Calu3 (cell line): Measurements from ENCODE around the gene HNRNPAB. TPM values are rescaled to one million over a fixed set of nuclear protein-coding genes. Genes with fewer than 3 reads are reported as not detected.
A peak's percentile ranks its signal among the peaks of the same experiment; 100 is the strongest.
"Not testable (repeated sequence)": the region's sequence is repeated elsewhere in the genome, so short reads cannot be mapped to it uniquely, and the experiment has no call there.

Experiments
- BruUV-seq: library from RNA; stranded (reverse); fragments of 400-500 nt; replicated peaks from 2 replicates; lab custom pipeline; 2021; lab: Mats Ljungman, UMichigan
- CTCF ChIA-PET: fragments of 300-600 bp; sonication (Branson Sonifier 250); formaldehyde crosslinking; loops from one replicate; lab custom pipeline; 2022; ENCODE audit warnings: antibody characterized with exemption; lab: Charles Lee
- DNase-seq: peaks from one replicate; pipeline ENCODE4 v3.0.0; 2022
- H3K27ac Mint-ChIP-seq: one replicate; pipeline ENCODE4 v1.8.0; 2022; ENCODE audit warnings: mixed read lengths; ENCODE audit not compliant: unreplicated experiment
- H3K27me3 Mint-ChIP-seq: one replicate; pipeline ENCODE4 v1.8.0; 2022; ENCODE audit warnings: mixed read lengths; ENCODE audit not compliant: unreplicated experiment
- H3K36me3 Mint-ChIP-seq: one replicate; pipeline ENCODE4 v1.8.0; 2022; ENCODE audit warnings: mild to moderate bottlenecking, moderate library complexity, mixed read lengths; ENCODE audit not compliant: insufficient read depth, unreplicated experiment
- H3K4me1 Mint-ChIP-seq: one replicate; pipeline ENCODE4 v1.8.0; 2022; ENCODE audit warnings: mild to moderate bottlenecking, low read depth, mixed read lengths; ENCODE audit not compliant: unreplicated experiment
- H3K4me3 Mint-ChIP-seq: one replicate; pipeline ENCODE4 v1.8.0; 2022; ENCODE audit warnings: mild to moderate bottlenecking, low read depth, moderate library complexity, mixed read lengths; ENCODE audit not compliant: unreplicated experiment
- H3K9me3 Mint-ChIP-seq: one replicate; pipeline ENCODE4 v1.8.0; 2022; ENCODE audit warnings: low read depth, mixed read lengths; ENCODE audit not compliant: unreplicated experiment
- CTCF ChIP-seq: fragments of 200-600 bp; IDR thresholded peaks from one replicate; pipeline ENCODE4 v1.8.0; 2022; ENCODE audit warnings: antibody characterized with exemption; ENCODE audit not compliant: unreplicated experiment
- intact Hi-C: fragments of 100-400 bp; cut with micrococcal nuclease; formaldehyde crosslinking; loops from one replicate; pipeline ENCODE4 v1.10.0; 2022; ENCODE audit not compliant: unreplicated experiment
- total RNA-seq: library from RNA; stranded (reverse); gene quantifications from 2 replicates; pipeline ENCODE4 v1.2.3, GENCODE V29; 2022

Gene HNRNPAB
- total RNA-seq, 1 experiment from 2014 or later, result 314 TPM

- H3K36me3 Mint-ChIP-seq, result peaks cover 78% of the 10 kb centered on the region
- no peak overlapping the region for H3K27ac Mint-ChIP-seq
- no peaks in the 10 kb centered on the region for H3K27me3 Mint-ChIP-seq
- CTCF ChIA-PET, result interaction anchor here (1.0 to 1.7 kb wide), 2 partner anchors 11 to 20 kb away, joined by 3 read pairs; no protein-coding TSS in a partner anchor
- no peak for TF ChIP-seq CTCF
- BruUV-seq, result no TSS peak
- H3K4me3 Mint-ChIP-seq, result no peak overlapping the region
- peaks cover 29% of the 10 kb centered on the region for H3K4me1 Mint-ChIP-seq
- intact Hi-C loops, result no loop called here
- H3K9me3 Mint-ChIP-seq, result peaks cover 6% of the 10 kb centered on the region
- DNase-seq, result no peak
These were observed 22.9 kb downstream of the HNRNPAB start for GRCh38 chr5:178227138-178227659.

- Mint-ChIP-seq H3K27ac (no peak overlapping the region), H3K4me3 (no peak overlapping the region), H3K4me1 (peaks cover 29% of the 10 kb centered on the region), H3K9me3 (peaks cover 6% of the 10 kb centered on the region), H3K36me3 (peaks cover 75% of the 10 kb centered on the region), H3K27me3 (no peaks in the 10 kb centered on the region)
- intact Hi-C loops, result no loop called here
- CTCF ChIA-PET, result interaction anchor here (1.0 kb wide), 1 partner anchor 11 kb away, joined by 3 read pairs; no protein-coding TSS in a partner anchor
- TF ChIP-seq CTCF, result no peak
- DNase-seq, result no peak
- no TSS peak for BruUV-seq
These were observed 23.6 kb downstream of the HNRNPAB start for GRCh38 chr5:178227929-178228328.

DNA sequence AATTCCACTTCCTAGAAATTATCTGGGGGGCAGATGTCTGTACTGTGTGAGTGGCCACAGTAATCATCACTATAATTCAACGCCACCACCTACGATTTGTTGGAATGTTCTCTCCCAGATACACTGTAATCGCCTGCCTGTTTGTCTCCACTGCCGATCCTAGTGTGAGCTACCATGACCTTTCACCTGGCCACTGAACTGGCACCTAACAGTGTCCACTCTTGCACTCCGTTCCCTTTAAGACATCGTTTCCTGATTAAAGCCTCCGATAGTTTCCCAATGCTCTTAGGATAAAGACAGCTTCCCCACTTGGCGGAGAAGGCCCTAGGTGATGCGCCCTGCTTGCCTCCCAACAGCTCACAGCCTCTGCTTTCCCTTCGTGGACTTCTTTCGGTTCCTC is 24.3 kb downstream of the HNRNPAB start:
- no peak for DNase-seq
- CTCF ChIA-PET, result no interaction called here
- H3K4me3 Mint-ChIP-seq, result no peak overlapping the region
- peaks cover 29% of the 10 kb centered on the region for H3K4me1 Mint-ChIP-seq
- no TSS peak for BruUV-seq
- no peak overlapping the region for H3K27ac Mint-ChIP-seq
- H3K36me3 Mint-ChIP-seq, result peaks cover 72% of the 10 kb centered on the region
- H3K9me3 Mint-ChIP-seq, result peaks cover 6% of the 10 kb centered on the region
- TF ChIP-seq CTCF, result no peak
- intact Hi-C loops, result no loop called here
- H3K27me3 Mint-ChIP-seq, result no peaks in the 10 kb centered on the region

DNA sequence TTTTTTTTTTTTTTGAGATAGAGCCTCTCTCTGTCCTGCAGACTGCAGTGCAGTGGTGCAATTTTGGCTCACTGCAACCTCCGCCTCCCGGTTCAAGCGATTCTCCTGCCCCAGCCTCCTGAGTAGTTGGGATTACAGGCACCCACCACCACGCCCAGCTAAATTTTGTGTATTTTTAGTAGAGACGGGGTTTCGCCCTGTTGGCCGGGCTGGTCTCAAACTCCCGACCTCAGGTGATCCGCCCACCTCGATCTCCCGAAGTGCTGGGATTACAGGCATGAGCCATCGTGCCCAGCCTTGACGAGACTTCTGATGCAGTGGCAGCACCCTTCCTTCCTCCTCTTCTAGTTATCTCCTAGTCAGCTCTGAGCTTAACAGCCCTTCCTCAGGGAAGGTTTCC is 24.8 kb downstream of the HNRNPAB start:
- H3K9me3 Mint-ChIP-seq, BruUV-seq, DNase-seq, H3K27me3 Mint-ChIP-seq, intact Hi-C loops, H3K4me3 Mint-ChIP-seq, CTCF ChIA-PET: not testable (repeated sequence)
- Mint-ChIP-seq H3K36me3 (peaks cover 69% of the 10 kb centered on the region), H3K4me1 (peaks cover 29% of the 10 kb centered on the region), H3K27ac (peak overlapping the region; percentile 12)

DNA sequence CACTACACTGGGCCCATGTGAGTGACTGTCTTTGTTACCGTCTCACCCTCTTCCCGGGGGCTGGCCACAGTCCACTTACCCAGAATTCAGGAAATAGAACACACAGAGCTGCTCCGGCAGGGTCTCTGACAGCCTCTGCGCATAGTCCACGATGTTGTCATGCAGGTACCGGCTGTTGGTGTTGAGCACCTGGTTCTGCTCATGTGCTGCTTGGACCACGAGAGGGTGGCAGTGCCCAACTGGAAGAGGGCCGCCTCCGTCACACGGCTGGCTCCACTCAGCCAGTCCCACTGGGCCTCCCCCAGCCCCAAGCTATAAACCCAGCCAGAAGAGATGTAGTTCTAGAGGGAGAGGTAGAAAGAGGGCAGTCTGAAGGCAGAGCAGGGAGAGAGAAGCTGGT is 25.5 kb downstream of the HNRNPAB start:
- H3K9me3 Mint-ChIP-seq, result peaks cover 6% of the 10 kb centered on the region
- CTCF ChIA-PET, result no interaction called here
- H3K36me3 Mint-ChIP-seq, result peaks cover 66% of the 10 kb centered on the region
- no TSS peak for BruUV-seq
- no peak overlapping the region for H3K27ac Mint-ChIP-seq
- peaks cover 33% of the 10 kb centered on the region for H3K4me1 Mint-ChIP-seq
- no peak for TF ChIP-seq CTCF
- intact Hi-C loops, result no loop called here
- DNase-seq, result no peak
- H3K27me3 Mint-ChIP-seq, result no peaks in the 10 kb centered on the region
- peak overlapping the region; percentile 84 for H3K4me3 Mint-ChIP-seq
